ENCODE results near the gene GRAMD1B.
A peak's percentile ranks its signal among the peaks of the same experiment; 100 is the strongest.
"Not testable (repeated sequence)": the region's sequence is repeated elsewhere in the genome, so short reads cannot be mapped to it uniquely, and the experiment has no call there.

Gene GRAMD1B

GRCh38 chr11:123443851-123444623, 14.0 kb downstream of the GRAMD1B start:
- no peak for DNase-seq (ENCODE audit: low read depth)

GRCh38 chr11:123448823-123449222, 18.8 kb downstream of the GRAMD1B start:
- no peak for DNase-seq (ENCODE audit: low read depth)

- no peak for DNase-seq (ENCODE audit: low read depth)
Observed at GRCh38 chr11:123449436-123449835, 19.4 kb downstream of the GRAMD1B start.

- DNase-seq (ENCODE audit: low read depth) = no peak
Observed at GRCh38 chr11:123450623-123451022, 20.6 kb downstream of the GRAMD1B start.

- DNase-seq (ENCODE audit: low read depth) = no peak
Observed at GRCh38 chr11:123451183-123451781, 21.2 kb downstream of the GRAMD1B start.

GRCh38 chr11:123452794-123453193, 22.7 kb downstream of the GRAMD1B start:
- DNase-seq (ENCODE audit: low read depth) = no peak

GRCh38 chr11:123454060-123454651, 24.1 kb downstream of the GRAMD1B start:
- DNase-seq (ENCODE audit: low read depth) = no peak

GRCh38 chr11:123454796-123455195, 24.7 kb downstream of the GRAMD1B start:
- no peak for DNase-seq (ENCODE audit: low read depth)

GRCh38 chr11:123456448-123456847, 26.4 kb downstream of the GRAMD1B start:
- DNase-seq (ENCODE audit: low read depth) = not testable (repeated sequence)

GRCh38 chr11:123457187-123457770, 27.2 kb downstream of the GRAMD1B start:
- DNase-seq (ENCODE audit: low read depth) = no peak

- no peak for DNase-seq (ENCODE audit: low read depth)
Observed at GRCh38 chr11:123458501-123458900, 28.4 kb downstream of the GRAMD1B start.

- no peak for DNase-seq (ENCODE audit: low read depth)
Observed at GRCh38 chr11:123460012-123460700, 30.1 kb downstream of the GRAMD1B start.

- no peak for DNase-seq (ENCODE audit: low read depth)
Observed at GRCh38 chr11:123461164-123461563, 31.1 kb downstream of the GRAMD1B start.

- DNase-seq (ENCODE audit: low read depth) = not testable (repeated sequence)
Observed at GRCh38 chr11:123465667-123466066, 35.6 kb downstream of the GRAMD1B start.

- not testable (repeated sequence) for DNase-seq (ENCODE audit: low read depth)
Observed at GRCh38 chr11:123466172-123466571, 36.1 kb downstream of the GRAMD1B start.

- no peak for DNase-seq (ENCODE audit: low read depth)
Observed at GRCh38 chr11:123469089-123469488, 39.0 kb downstream of the GRAMD1B start.

GRCh38 chr11:123469586-123469985, 39.5 kb downstream of the GRAMD1B start:
- DNase-seq (ENCODE audit: low read depth) = no peak

GRCh38 chr11:123470842-123471241, 40.8 kb downstream of the GRAMD1B start:
- DNase-seq (ENCODE audit: low read depth) = no peak

- no peak for DNase-seq (ENCODE audit: low read depth)
Observed at GRCh38 chr11:123472236-123472935, 42.3 kb downstream of the GRAMD1B start.

GRCh38 chr11:123473941-123474677, 44.0 kb downstream of the GRAMD1B start:
- DNase-seq (ENCODE audit: low read depth) = peak; percentile 93

- DNase-seq (ENCODE audit: low read depth) = peak; percentile 35
Observed at GRCh38 chr11:123474994-123475393, 44.9 kb downstream of the GRAMD1B start.

Measured in stromal cell of bone marrow (primary cell).